Dermis microvascular lymphatic vessel endothelial cell (primary cell): ENCODE measurements around the gene CDON. TPM values are rescaled to one million over a fixed set of nuclear protein-coding genes. Genes with fewer than 3 reads are reported as not detected.
A peak's percentile ranks its signal among the peaks of the same experiment; 100 is the strongest.
"Not testable (repeated sequence)": the region's sequence is repeated elsewhere in the genome, so short reads cannot be mapped to it uniquely, and the experiment has no call there.

Experiments
- DNase-seq, 2 donors: peaks; one replicate each; pipeline versions ENCODE4 v3.0.0 to v3.0.0-alpha.2; 2010; ENCODE audit warnings: low read depth in 2 of 2
- total RNA-seq: library from RNA; depleted of rRNA; stranded (reverse); fragments of >200 nt; gene quantifications from 2 replicates; pipeline ENCODE4 v1.2.1, GENCODE V29; 2014

Gene CDON
- total RNA-seq, 1 donor from 2014 or later, result 1.8 TPM

- DNase-seq, result no peak
Measured at GRCh38 chr11:126049159-126049558, 13.5 kb downstream of the CDON start.

GRCh38 chr11:126048197-126048596, 14.5 kb downstream of the CDON start:
- peak in 1 of 2 donors; percentile 54 for DNase-seq

GRCh38 chr11:126046570-126047195, 16.0 kb downstream of the CDON start:
- peak; percentile 7 to 55 for DNase-seq

GRCh38 chr11:126039485-126040271, 23.0 kb downstream of the CDON start:
- no peak for DNase-seq

GRCh38 chr11:126035718-126036117, 26.9 kb downstream of the CDON start:
- no peak for DNase-seq

DNA sequence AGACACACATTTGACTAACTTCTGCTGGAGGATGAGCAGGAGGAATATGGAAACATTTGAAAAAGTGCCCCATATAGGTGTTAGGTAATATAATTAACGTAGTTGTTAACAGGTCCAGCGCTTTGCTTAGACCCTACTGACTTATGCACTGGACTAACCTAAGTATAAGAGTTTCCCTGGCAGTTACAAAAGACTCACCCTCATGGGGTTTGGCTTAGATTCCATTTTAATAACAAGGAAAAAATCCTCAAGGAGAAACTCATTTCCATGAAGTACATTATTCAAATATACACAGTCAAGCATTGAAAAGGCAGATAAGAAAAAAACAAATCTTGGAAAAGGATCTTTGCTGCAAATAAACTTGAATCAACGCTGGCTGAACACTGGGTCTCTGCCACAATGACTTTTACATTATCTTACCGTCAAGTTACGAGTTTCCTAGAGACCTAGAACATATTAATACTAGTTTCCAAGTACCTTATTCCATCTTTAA, 27.7 kb downstream of the CDON start:
- DNase-seq, result no peak

DNA sequence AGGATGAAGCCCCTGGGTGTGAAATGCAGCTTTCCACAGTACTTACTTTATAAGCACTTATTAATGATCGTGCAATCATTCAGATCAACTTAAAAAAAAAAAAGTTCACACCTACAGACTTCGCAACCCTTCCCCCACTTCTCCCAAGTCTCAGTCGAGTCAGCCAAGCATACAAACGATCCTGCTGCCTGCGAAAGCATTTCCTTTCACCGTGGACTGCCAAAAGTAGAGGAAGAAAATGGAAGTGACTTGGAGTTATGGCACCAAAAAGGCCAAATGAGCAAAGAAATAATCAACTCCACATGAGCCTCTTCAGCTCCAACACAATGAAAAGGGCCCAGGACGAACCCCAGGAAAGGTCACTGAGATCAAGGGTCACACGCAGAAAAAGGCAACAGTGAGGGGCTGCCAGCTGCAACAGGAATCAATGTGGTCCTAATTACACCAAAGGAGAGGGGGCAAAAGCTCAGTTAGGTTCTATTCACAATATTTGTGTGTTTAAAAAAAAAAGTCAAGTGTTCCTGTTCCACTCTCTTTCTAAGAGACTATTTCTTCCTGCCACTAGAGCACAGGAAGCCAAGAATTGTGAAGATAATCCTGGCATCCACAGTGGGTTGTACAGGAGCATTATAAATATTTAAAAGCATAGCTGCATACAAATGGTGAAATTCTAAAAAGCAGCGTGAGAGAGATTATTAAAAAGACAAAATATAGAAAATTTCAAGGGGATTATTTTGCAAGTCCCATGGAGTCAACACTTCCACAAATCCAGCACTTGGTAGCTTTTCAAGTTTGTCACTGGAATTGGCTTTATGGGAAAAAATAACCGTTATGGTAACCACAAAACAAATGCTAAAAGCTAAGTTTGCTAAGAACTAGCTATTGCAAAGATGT, 28.4 kb downstream of the CDON start:
- no peak for DNase-seq

GRCh38 chr11:126032375-126032774, 30.3 kb downstream of the CDON start:
- DNase-seq, result no peak

GRCh38 chr11:126029805-126030204, 32.9 kb downstream of the CDON start:
- no peak for DNase-seq

DNA sequence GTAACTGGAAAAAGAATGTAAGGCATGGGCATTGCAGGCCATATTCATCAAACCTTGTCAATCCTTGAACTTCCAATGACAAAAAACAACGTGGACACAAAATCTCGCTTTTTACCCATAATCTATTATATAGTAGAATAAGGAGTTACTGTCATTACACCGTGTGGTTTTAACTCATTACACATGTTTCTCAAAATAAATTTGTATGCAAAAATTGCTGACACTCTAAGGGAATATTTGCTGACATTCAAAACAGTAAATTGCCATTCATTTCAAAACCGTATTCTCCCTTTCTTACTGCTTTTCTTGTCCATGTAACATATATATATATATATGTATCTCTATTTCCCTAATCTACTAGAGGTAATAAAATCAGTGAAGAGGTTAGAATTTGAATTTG, 33.4 kb downstream of the CDON start:
- DNase-seq, result no peak

DNA sequence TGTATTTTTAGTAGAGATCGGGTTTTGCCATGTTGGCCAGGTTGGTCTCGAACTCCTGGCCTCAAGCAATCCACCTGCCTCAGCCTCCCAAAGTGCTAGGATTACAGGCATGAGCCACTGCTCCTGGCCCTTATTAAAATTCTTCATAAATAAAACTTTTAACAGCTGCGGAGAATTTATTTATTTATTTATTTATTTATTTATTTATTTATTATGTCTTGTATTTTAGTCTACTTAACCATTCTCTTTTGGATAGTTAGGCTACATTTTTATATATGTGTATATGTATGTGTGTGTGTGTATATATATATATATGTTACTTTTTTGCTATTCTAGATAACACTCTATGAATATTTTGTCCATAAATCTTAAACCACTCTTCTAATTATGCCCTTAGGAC, 34.1 kb downstream of the CDON start:
- not testable (repeated sequence) for DNase-seq

DNA sequence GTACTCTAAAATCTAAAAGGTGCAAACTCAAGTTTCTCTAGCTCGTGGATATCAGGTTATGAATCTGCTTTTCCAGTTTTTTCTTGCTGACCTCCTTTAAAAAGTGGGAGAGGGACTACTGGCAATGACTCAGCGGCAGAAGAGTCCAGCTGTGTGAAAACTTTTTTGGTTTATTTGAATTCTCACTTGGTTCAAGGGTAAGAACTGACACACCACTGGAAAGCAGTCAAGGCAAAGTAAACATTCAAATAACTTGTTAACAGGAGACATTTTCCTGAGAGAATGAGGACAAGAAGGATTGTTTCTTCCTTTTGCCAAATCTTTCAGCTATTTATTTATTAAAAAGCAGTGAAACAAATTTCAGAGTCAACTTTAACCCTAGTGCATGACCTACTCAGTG, 36.1 kb downstream of the CDON start:
- DNase-seq, result no peak

DNA sequence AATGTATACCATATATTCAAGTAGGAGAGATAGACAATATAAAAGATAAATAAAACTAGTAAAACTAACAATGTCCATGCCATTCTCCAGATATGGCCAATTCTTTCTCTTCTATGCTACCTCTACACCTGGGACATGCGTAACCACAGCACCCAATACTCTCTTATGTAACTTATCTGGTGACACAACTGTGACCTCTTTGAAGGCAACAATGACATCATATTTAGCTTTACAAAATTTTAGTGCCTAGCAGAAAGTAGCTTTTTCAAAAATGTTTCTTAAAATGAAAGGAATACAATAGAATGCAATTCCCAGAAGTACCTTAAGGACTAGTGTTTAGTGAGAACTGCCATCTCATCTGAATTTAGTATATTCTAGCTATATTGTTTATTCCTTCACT, 36.8 kb downstream of the CDON start:
- no peak for DNase-seq

- DNase-seq, result no peak
Measured at GRCh38 chr11:126024123-126024522, 38.5 kb downstream of the CDON start.

DNA sequence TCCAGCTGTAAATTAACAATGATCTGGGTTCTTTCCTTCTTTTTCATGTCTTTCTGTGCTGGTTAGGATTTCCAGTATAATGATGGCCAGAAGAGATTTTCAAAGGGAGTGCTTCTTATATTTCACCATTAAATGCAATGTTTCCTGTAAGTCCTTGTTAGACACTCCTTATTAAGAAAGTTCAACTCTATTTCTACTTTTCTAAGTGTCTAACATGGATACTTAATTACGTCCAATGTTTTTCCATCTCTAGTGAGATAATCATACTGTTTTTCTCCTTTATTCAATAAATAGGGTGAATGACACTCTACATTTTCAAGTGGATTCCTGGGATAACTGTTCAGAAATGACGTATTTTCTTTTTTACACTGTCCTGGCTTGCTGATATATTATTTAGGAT, 49.8 kb downstream of the CDON start:
- no peak for DNase-seq

DNA sequence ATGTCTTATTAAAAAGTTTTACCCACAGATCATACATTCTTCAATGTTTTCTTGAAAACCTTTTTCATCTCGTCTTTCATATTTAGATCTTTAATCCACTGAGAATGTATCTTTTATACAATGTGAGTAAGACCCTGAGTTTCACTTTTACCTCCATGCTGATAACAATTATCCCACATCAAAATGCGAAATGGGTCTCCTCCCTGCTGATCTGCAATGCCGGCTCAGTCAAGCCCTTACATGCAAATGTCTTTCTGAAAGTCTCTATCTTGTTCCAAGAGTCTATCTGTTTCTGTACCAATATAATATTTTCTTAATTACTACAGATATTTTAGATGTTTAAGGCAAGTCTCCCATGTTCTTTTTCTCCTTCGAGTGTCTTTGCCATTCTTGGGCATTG, 50.9 kb downstream of the CDON start:
- DNase-seq, result no peak

- DNase-seq, result no peak
Measured at GRCh38 chr11:126011265-126011664, 51.4 kb downstream of the CDON start.

GRCh38 chr11:126008956-126009355, 53.7 kb downstream of the CDON start:
- DNase-seq, result no peak

GRCh38 chr11:126007238-126007637, 55.4 kb downstream of the CDON start:
- DNase-seq, result peak in 1 of 2 donors; percentile 32

GRCh38 chr11:126006068-126006467, 56.6 kb downstream of the CDON start:
- DNase-seq, result no peak

GRCh38 chr11:126002181-126002580, 60.5 kb downstream of the CDON start:
- no peak for DNase-seq
